Lower leg skin (tissue), 3 donors: ENCODE results near the gene UGP2.

Experiments used
- CTCF ChIP-seq, 3 donors: fragments of 450-650 bp; IDR thresholded peaks; one replicate each; pipeline ENCODE4 v1.5.1; 2016; ENCODE audit warnings: antibody characterized with exemption in 3 of 3, mild to moderate bottlenecking in 3 of 3, moderate library complexity in 2 of 3
- POLR2A ChIP-seq, 2 donors: fragments of 450-650 bp; IDR thresholded peaks; one replicate each; pipeline ENCODE4 v1.6.1; 2016 to 2017; ENCODE audit warnings: antibody characterized with exemption in 2 of 2, mild to moderate bottlenecking in 1 of 2, moderate library complexity in 1 of 2

- TF ChIP-seq CTCF (IDR thresholded peaks at IDR 0.05) (no peak), POLR2A (IDR thresholded peaks at IDR 0.05) (no peak)
Observed at GRCh38 chr2:63875131-63875527, 33.4 kb downstream of the UGP2 start.
